Testis (tissue), 2 donors: ENCODE measurements around the gene TOP3B.

Source experiments
- CTCF ChIP-seq, 3 experiments: fragments of 450-650 bp in 2 of 3; fragments of 200-600 bp in 1 of 3; sonication (generic) in 1 of 3; IDR thresholded peaks; one replicate each; pipeline ENCODE4 v1.5.1; 2016 to 2019; ENCODE audit warnings: antibody characterized with exemption in 3 of 3, mild to moderate bottlenecking in 2 of 3, moderate library complexity in 1 of 3
- POLR2A ChIP-seq: fragments of 450-650 bp; IDR thresholded peaks from one replicate; pipeline ENCODE4 v1.6.1; 2017; ENCODE audit warnings: antibody characterized with exemption, mild to moderate bottlenecking, moderate library complexity

- no peak for TF ChIP-seq CTCF (IDR thresholded peaks at IDR 0.05)
- TF ChIP-seq POLR2A, result no peak
These were observed 16.1 kb upstream of the TOP3B start for GRCh38 chr22:21998595-21999247.
